H1 (cell line): ENCODE results near the gene CYP1B1. TPM values are rescaled to one million over a fixed set of nuclear protein-coding genes. Genes with fewer than 3 reads are reported as not detected.

ENCODE experiments used
- CTCF ChIA-PET: fragments of 300-600 bp; sonication (Branson Sonifier 250); formaldehyde crosslinking; loops from one replicate; lab custom pipeline; 2021; ENCODE audit not compliant: partially characterized antibody; lab: Charles Lee
- POLR2A ChIA-PET: fragments of 300-600 bp; sonication (Branson Sonifier 250); formaldehyde crosslinking; loops from one replicate; lab custom pipeline; 2021; ENCODE audit warnings: inconsistent platforms; ENCODE audit not compliant: partially characterized antibody; lab: Charles Lee
- DNase-seq, 2 experiments: peaks; one replicate each; pipeline versions ENCODE4 v3.0.0 to v3.0.0-alpha.2; 2010 to 2022; ENCODE audit warnings: low spot score in 2 of 2, low read depth in 1 of 2, mixed read lengths in 1 of 2
- FAIRE-seq: peaks from 2 replicates; lab custom pipeline; 2011; peaks lifted over from hg19 to GRCh38; lab: Jason Lieb, UNC
- H2AFZ ChIP-seq: 2 replicates; pipeline ENCODE4 v1.8.1; 2012; ENCODE audit warnings: low read length, inconsistent platforms
- H2AK5ac ChIP-seq: 2 replicates; pipeline ENCODE4 v1.6.1; 2013; ENCODE audit warnings: low read depth, low read length
- H2BK120ac ChIP-seq: replicated peaks from 2 replicates; pipeline ENCODE3; 2013; ENCODE audit warnings: low read depth, low read length, inconsistent platforms
- H2BK12ac ChIP-seq: 2 replicates; pipeline ENCODE4 v1.6.1; 2013; ENCODE audit warnings: low read depth, low read length
- H2BK15ac ChIP-seq: 2 replicates; pipeline ENCODE4 v1.6.1; 2013; ENCODE audit warnings: low read length
- H2BK20ac ChIP-seq: 2 replicates; pipeline ENCODE4 v1.6.1; 2013; ENCODE audit warnings: low read length
- H2BK5ac ChIP-seq: 2 replicates; pipeline ENCODE4 v1.6.1; 2013; ENCODE audit warnings: low read depth, low read length
- H3K14ac ChIP-seq: 2 replicates; pipeline ENCODE4 v1.6.1; 2013; ENCODE audit warnings: inconsistent platforms; ENCODE audit not compliant: insufficient read length
- H3K18ac ChIP-seq: 2 replicates; pipeline ENCODE4 v1.6.1; 2013; ENCODE audit warnings: low read length; ENCODE audit errors: extremely low read depth
- H3K23ac ChIP-seq: 2 replicates; pipeline ENCODE4 v1.6.1; 2013; ENCODE audit warnings: inconsistent platforms; ENCODE audit not compliant: insufficient read length
- H3K23me2 ChIP-seq: 2 replicates; pipeline ENCODE4 v1.6.1; 2013; ENCODE audit warnings: low read depth, low read length
- H3K27ac ChIP-seq: 2 replicates; pipeline ENCODE4 v1.6.1; 2011; ENCODE audit warnings: low read depth, low read length, inconsistent platforms
- H3K27me3 ChIP-seq, 4 experiments: replicated peaks in 1 of 4; 1 replicate in 1 of 4; 2 replicates in 3 of 4; pipeline versions ENCODE4 v1.6.1 to v1.8.1; 2011 to 2013; ENCODE audit warnings: low read length in 3 of 4, mild to moderate bottlenecking in 3 of 4, inconsistent platforms in 2 of 4, mixed read lengths in 2 of 4, moderate library complexity in 1 of 4; ENCODE audit not compliant: control insufficient read depth in 3 of 4, insufficient read depth in 3 of 4; ENCODE audit errors: extremely low read depth in 1 of 4
- H3K36me3 ChIP-seq, 4 experiments: 2 replicates each; pipeline versions ENCODE4 v1.6.1 to v1.8.1; 2011 to 2013; ENCODE audit warnings: mild to moderate bottlenecking in 4 of 4, low read length in 3 of 4, moderate library complexity in 2 of 4, control low read depth in 1 of 4, inconsistent platforms in 1 of 4; ENCODE audit not compliant: insufficient read depth in 4 of 4, control insufficient read depth in 2 of 4
- H3K4ac ChIP-seq: replicated peaks from 2 replicates; pipeline ENCODE3; 2013; ENCODE audit warnings: low read length, low read depth, mixed read lengths, inconsistent platforms; ENCODE audit not compliant: insufficient read length
- H3K4me1 ChIP-seq, 4 experiments: replicated peaks in 1 of 4; 1 replicate in 1 of 4; 2 replicates in 3 of 4; pipeline versions ENCODE4 v1.6.1 to v1.8.1; 2011 to 2013; ENCODE audit warnings: low read length in 3 of 4, inconsistent platforms in 2 of 4, mixed read lengths in 1 of 4; ENCODE audit not compliant: insufficient read depth in 4 of 4, control insufficient read depth in 3 of 4
- H3K4me2 ChIP-seq, 2 experiments: 2 replicates each; pipeline versions ENCODE4 v1.6.1 to v1.8.1; 2011 to 2013; ENCODE audit warnings: low read depth in 2 of 2, low read length in 2 of 2, control low read depth in 1 of 2, inconsistent platforms in 1 of 2, mild to moderate bottlenecking in 1 of 2; ENCODE audit not compliant: insufficient read depth in 1 of 2
- H3K4me3 ChIP-seq, 4 experiments: fragments of 200-600, 300-600 bp in 1 of 4; sonication (generic), shearing (Covaris generic), sonication (Bioruptor Twin) in 1 of 4; 2 replicates each; pipeline versions ENCODE4 v1.5.1 to v1.8.1; 2011 to 2016; ENCODE audit warnings: low read length in 4 of 4, low read depth in 3 of 4, control low read depth in 2 of 4, inconsistent platforms in 2 of 4, mild to moderate bottlenecking in 2 of 4, mixed read lengths in 1 of 4, moderate library complexity in 1 of 4; ENCODE audit not compliant: insufficient read depth in 2 of 4; ENCODE audit errors: extremely low read depth in 1 of 4
- H3K56ac ChIP-seq: replicated peaks from 2 replicates; pipeline ENCODE3; 2013; ENCODE audit warnings: low read depth, mild to moderate bottlenecking, mixed read lengths, low read length, inconsistent platforms; ENCODE audit not compliant: insufficient read length
- H3K79me1 ChIP-seq: 2 replicates; pipeline ENCODE4 v1.6.1; 2013; ENCODE audit warnings: low read depth, low read length, control low read depth
- H3K79me2 ChIP-seq, 2 experiments: 2 replicates each; pipeline versions ENCODE4 v1.6.1 to v1.8.1; 2012 to 2013; ENCODE audit warnings: low read length in 2 of 2, mild to moderate bottlenecking in 2 of 2, inconsistent platforms in 1 of 2; ENCODE audit not compliant: insufficient read depth in 2 of 2, control insufficient read depth in 1 of 2
- H3K9ac ChIP-seq, 4 experiments: replicated peaks in 1 of 4; 1 replicate in 1 of 4; 2 replicates in 3 of 4; pipeline versions ENCODE4 v1.6.1 to v1.8.1; 2011 to 2013; ENCODE audit warnings: low read depth in 3 of 4, low read length in 3 of 4, control low read depth in 2 of 4, mild to moderate bottlenecking in 2 of 4, moderate library complexity in 2 of 4, inconsistent platforms in 1 of 4; ENCODE audit errors: extremely low read depth in 1 of 4
- H3K9me3 ChIP-seq, 2 experiments: 2 replicates each; pipeline versions ENCODE4 v1.6.1 to v1.8.1; 2012 to 2013; ENCODE audit warnings: mild to moderate bottlenecking in 2 of 2, moderate library complexity in 2 of 2, control low read depth in 1 of 2, inconsistent platforms in 1 of 2, low read depth in 1 of 2, low read length in 1 of 2, mixed read lengths in 1 of 2; ENCODE audit not compliant: insufficient read depth in 2 of 2
- H4K20me1 ChIP-seq, 2 experiments: replicated peaks in 1 of 2; 2 replicates each; pipeline versions ENCODE3 to v1.8.1; 2011 to 2013; ENCODE audit warnings: inconsistent platforms in 2 of 2, low read length in 2 of 2, mild to moderate bottlenecking in 1 of 2; ENCODE audit not compliant: insufficient read depth in 2 of 2, control insufficient read depth in 1 of 2
- H4K5ac ChIP-seq: 2 replicates; pipeline ENCODE4 v1.6.1; 2013; ENCODE audit warnings: low read length, low read depth, mixed read lengths, inconsistent platforms; ENCODE audit not compliant: insufficient read length
- H4K8ac ChIP-seq: 2 replicates; pipeline ENCODE4 v1.8.0; 2013; ENCODE audit warnings: mild to moderate bottlenecking, moderate library complexity, low read length, inconsistent platforms; ENCODE audit not compliant: insufficient read depth; ENCODE audit errors: extremely low read depth
- H4K91ac ChIP-seq: replicated peaks from 2 replicates; pipeline ENCODE3; 2013; ENCODE audit warnings: low read length, mixed read lengths, inconsistent platforms; ENCODE audit not compliant: insufficient read length
- ATF2 ChIP-seq: IDR thresholded peaks from 2 replicates; pipeline ENCODE4 v1.6.1; 2012; ENCODE audit warnings: low read length, inconsistent platforms
- BCL11A ChIP-seq, 2 experiments: IDR thresholded peaks; one replicate each; pipeline ENCODE4 v1.6.1; 2011; ENCODE audit warnings: low read depth in 2 of 2, low read length in 2 of 2, mild to moderate bottlenecking in 2 of 2
- E2F6 ChIP-seq: IDR thresholded peaks from 2 replicates; pipeline ENCODE4 v1.6.1; 2012; ENCODE audit warnings: inconsistent platforms
- KDM4A ChIP-seq: IDR thresholded peaks from one replicate; pipeline ENCODE4 v1.7.1; 2012; ENCODE audit warnings: low read depth, mild to moderate bottlenecking, moderate library complexity, low read length, inconsistent platforms; ENCODE audit not compliant: severe bottlenecking
- KDM5A ChIP-seq: fragments of 200-600 bp; IDR thresholded peaks from 2 replicates; pipeline ENCODE4 v1.7.1; 2012; ENCODE audit warnings: mild to moderate bottlenecking, low read length, inconsistent platforms, mixed read lengths
- MAX ChIP-seq: IDR thresholded peaks from 2 replicates; pipeline ENCODE4 v1.6.1; 2012; ENCODE audit warnings: inconsistent platforms
- TBP ChIP-seq: IDR thresholded peaks from 2 replicates; pipeline ENCODE4 v1.6.1; 2011; ENCODE audit warnings: low read depth, low read length, improper control_type of control experiment
- WGBS, 2 experiments: shearing (Covaris generic) in 1 of 2; methylation state at CpG; one replicate each; pipeline versions ENCODE4 v1.1.6 to v1.1.7; 2013 to 2015; ENCODE audit warnings: low lambda C conversion rate in 2 of 2, mixed read lengths in 2 of 2, inconsistent platforms in 1 of 2, low coverage in 1 of 2, missing lambda C conversion rate in 1 of 2; ENCODE audit not compliant: insufficient replicate concordance in 2 of 2, insufficient coverage in 1 of 2, insufficient read length in 1 of 2; ENCODE audit errors: extremely low coverage in 1 of 2, missing lambda C conversion rate in 1 of 2; 5-methylcytosine and 5-hydroxymethylcytosine counted together
- polyA plus RNA-seq, 7 experiments: library from polyadenylated mRNA; depleted of rRNA in 3 of 7; stranded (reverse) in 5 of 7; unstranded in 2 of 7; fragments of >200 nt in 5 of 7; fragments of 200-250 nt in 2 of 7; gene quantifications; 1 replicate in 5 of 7; 2 replicates in 1 of 7; 4 replicates in 1 of 7; pipeline versions ENCODE4 v1.2.1 to v1.2.3, GENCODE V29; 2011 to 2013; ENCODE audit warnings: missing spikeins in 2 of 7, mixed read lengths in 2 of 7
- total RNA-seq: library from RNA; stranded (reverse); fragmentation: NEBNext Ultra II Directional; extraction: Animal tissue kit (Norgen Biotek cat#: 25700); gene quantifications from 2 replicates; pipeline ENCODE4 v1.2.1, GENCODE V29; 2021

The CYP1B1 gene
- total and polyA plus RNA-seq, 2 of the 8 experiments (the other 6 are each of a cell fraction or from before 2014, with no cell fraction given) = 1.3 to 5.7 TPM

- no peaks in the 10 kb centered on the region for H4K20me1 ChIP-seq
- peak overlapping the region; percentile 71 for H2BK12ac ChIP-seq
- peak overlapping the region; percentile 26; the same call in 1 of the 2 replicates for H2BK5ac ChIP-seq
- H3K79me1 ChIP-seq = no peaks in the 10 kb centered on the region
- no peak overlapping the region for H3K4me3 ChIP-seq
- DNase-seq (no peak), FAIRE-seq (no peak)
- H3K4me2 ChIP-seq = peak overlapping the region in 1 of 2 experiments; percentile 41; a peak in 1 of 4 replicates
- H3K27ac ChIP-seq = no peak overlapping the region
- 91% methylated on average over 11 of the region's 11 CpGs; no CpG with 5 or more reads in 1 of the 2 experiments for WGBS, 2 experiments
- POLR2A ChIA-PET = interaction anchor here (0.9 to 3.8 kb wide), 5 partner anchors 7 to 18 kb away, joined by 3 to 27 read pairs (median 4); partner anchors contain the start of gene CYP1B1
- H3K4ac ChIP-seq = no peak overlapping the region
- no peak overlapping the region for H4K5ac ChIP-seq
- no peak overlapping the region for H2BK120ac ChIP-seq
- no peak overlapping the region for H3K23ac ChIP-seq
- peaks cover 4% of the 10 kb centered on the region; the same call in 1 of the 2 replicates for H3K23me2 ChIP-seq
- CTCF ChIA-PET = interaction anchor here (1.0 to 8.4 kb wide), 6 partner anchors 9 to 26 kb away, joined by 3 to 70 read pairs (median 5); partner anchors contain the start of gene CYP1B1
- H2AK5ac ChIP-seq = peak overlapping the region; percentile 68; the same call in 1 of the 2 replicates
- H2BK15ac ChIP-seq = no peak overlapping the region
- peak overlapping the region; percentile 16; the same call in 1 of the 2 replicates for H3K18ac ChIP-seq
- peak overlapping the region; percentile 53; the same call in 1 of the 2 replicates for H2BK20ac ChIP-seq
- no peak overlapping the region for H2AFZ ChIP-seq
- no peak overlapping the region for H3K9ac ChIP-seq
- no peaks in the 10 kb centered on the region for H3K9me3 ChIP-seq
- no peak overlapping the region for H3K14ac ChIP-seq
- H4K91ac ChIP-seq = peak overlapping the region; percentile 53
- peaks cover 13 to 32% (median 21%) of the 10 kb centered on the region in 4 experiments for H3K4me1 ChIP-seq
- H3K56ac ChIP-seq = no peak overlapping the region
- no peak overlapping the region for H4K8ac ChIP-seq
- H3K79me2 ChIP-seq = no peaks in the 10 kb centered on the region
- H3K27me3 ChIP-seq = peaks cover 5 to 39% (median 33%) of the 10 kb centered on the region in 4 experiments
- no peaks in the 10 kb centered on the region for H3K36me3 ChIP-seq
- no peak for TF ChIP-seq ATF2
- no peak for TF ChIP-seq BCL11A (IDR thresholded peaks at IDR 0.05; ENCODE audit: low read depth in 2 of 2, low read length in 2 of 2)
- TF ChIP-seq KDM5A = no peak
- no peak for TF ChIP-seq KDM4A
- TF ChIP-seq TBP = no peak
- peak; percentile 69 for TF ChIP-seq E2F6
- peak; percentile 63; the same call in 1 of the 2 replicates for TF ChIP-seq MAX
Observed at GRCh38 chr2:38095079-38095995, 19.4 kb upstream of the CYP1B1 start.
